ENCODE measurements around the gene CDC42EP4.

DNA sequence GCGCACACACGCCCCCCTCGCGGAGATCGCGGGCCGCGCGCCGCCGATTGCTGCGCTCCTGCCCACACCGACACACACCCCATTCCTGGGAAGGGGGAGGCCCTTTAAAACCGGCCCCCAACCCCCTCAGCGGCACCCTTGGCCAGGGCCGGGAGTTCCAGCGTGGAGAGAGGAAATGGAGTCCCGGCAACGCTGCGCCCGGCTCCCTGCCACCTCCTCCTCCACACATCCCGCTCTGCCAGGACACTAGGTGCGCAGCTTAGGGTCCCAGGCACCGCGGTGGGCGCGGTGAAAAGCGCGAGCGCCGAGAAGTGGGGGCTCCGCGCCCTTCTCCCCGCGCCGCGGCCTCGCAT is 397 bp downstream of the CDC42EP4 start:
- TF ChIP-seq ZNF335 (tag by site-specific recombination; conservative IDR thresholded peaks at IDR 0.05) (no peak), ZNF585B (tag by site-specific recombination; IDR thresholded peaks at IDR 0.05) (no peak), ZNF114 (tag by site-specific recombination; IDR thresholded peaks at IDR 0.05) (no peak), ZNF660 (tag by site-specific recombination; IDR thresholded peaks at IDR 0.05) (no peak), ZNF777 (tag by site-specific recombination; IDR thresholded peaks at IDR 0.05; ENCODE audit: borderline replicate concordance) (0 out of 2 replicates have a peak, but pooled peaks have one; percentile 53)
- TF ChIP-seq, protein P1, sequence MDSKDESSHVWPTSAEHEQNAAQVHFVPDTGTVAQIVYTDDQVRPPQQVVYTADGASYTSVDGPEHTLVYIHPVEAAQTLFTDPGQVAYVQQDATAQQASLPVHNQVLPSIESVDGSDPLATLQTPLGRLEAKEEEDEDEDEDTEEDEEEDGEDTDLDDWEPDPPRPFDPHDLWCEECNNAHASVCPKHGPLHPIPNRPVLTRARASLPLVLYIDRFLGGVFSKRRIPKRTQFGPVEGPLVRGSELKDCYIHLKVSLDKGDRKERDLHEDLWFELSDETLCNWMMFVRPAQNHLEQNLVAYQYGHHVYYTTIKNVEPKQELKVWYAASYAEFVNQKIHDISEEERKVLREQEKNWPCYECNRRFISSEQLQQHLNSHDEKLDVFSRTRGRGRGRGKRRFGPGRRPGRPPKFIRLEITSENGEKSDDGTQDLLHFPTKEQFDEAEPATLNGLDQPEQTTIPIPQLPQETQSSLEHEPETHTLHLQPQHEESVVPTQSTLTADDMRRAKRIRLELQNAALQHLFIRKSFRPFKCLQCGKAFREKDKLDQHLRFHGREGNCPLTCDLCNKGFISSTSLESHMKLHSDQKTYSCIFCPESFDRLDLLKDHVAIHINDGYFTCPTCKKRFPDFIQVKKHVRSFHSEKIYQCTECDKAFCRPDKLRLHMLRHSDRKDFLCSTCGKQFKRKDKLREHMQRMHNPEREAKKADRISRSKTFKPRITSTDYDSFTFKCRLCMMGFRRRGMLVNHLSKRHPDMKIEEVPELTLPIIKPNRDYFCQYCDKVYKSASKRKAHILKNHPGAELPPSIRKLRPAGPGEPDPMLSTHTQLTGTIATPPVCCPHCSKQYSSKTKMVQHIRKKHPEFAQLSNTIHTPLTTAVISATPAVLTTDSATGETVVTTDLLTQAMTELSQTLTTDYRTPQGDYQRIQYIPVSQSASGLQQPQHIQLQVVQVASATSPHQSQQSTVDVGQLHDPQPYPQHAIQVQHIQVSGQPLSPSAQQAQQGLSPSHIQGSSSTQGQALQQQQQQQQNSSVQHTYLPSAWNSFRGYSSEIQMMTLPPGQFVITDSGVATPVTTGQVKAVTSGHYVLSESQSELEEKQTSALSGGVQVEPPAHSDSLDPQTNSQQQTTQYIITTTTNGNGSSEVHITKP (tag by site-specific recombination; IDR thresholded peaks at IDR 0.05), result no peak
- TF ChIP-seq, protein P2, sequence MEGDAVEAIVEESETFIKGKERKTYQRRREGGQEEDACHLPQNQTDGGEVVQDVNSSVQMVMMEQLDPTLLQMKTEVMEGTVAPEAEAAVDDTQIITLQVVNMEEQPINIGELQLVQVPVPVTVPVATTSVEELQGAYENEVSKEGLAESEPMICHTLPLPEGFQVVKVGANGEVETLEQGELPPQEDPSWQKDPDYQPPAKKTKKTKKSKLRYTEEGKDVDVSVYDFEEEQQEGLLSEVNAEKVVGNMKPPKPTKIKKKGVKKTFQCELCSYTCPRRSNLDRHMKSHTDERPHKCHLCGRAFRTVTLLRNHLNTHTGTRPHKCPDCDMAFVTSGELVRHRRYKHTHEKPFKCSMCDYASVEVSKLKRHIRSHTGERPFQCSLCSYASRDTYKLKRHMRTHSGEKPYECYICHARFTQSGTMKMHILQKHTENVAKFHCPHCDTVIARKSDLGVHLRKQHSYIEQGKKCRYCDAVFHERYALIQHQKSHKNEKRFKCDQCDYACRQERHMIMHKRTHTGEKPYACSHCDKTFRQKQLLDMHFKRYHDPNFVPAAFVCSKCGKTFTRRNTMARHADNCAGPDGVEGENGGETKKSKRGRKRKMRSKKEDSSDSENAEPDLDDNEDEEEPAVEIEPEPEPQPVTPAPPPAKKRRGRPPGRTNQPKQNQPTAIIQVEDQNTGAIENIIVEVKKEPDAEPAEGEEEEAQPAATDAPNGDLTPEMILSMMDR (tag by site-specific recombination; IDR thresholded peaks at IDR 0.05), result no peak; the same call in 1 of the 2 replicates

Measured in HEK293 (cell line).